ENCODE results near the gene TRAPPC4. TPM values are rescaled to one million over a fixed set of nuclear protein-coding genes. Genes with fewer than 3 reads are reported as not detected.
"Not testable (repeated sequence)": the region's sequence is repeated elsewhere in the genome, so short reads cannot be mapped to it uniquely, and the experiment has no call there.

Gene TRAPPC4
- total RNA-seq, 2 donors from 2014 or later: 72.6 to 73.2 TPM

DNA sequence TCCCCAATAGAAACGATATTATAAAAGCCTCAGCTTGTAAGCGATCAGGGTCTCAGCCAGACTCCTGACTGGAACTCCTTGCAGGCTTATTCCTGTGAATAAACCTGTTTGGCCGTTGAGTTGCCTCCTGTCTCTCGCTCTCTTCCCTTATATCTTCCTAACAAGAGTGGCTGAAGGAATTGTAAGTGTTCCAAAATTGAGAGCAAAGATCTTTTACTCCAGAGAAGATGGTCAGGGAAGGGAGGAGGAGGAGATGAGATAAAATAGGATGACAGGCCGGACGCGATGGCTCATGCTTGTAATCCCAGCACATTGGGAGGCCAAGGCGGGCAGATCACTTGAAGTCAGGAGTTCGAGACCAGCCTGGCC lies 13.3 kb downstream of the TRAPPC4 start:
- intact Hi-C loops (cut with DNase I): no loop called here
- TF ChIP-seq, protein P1, sequence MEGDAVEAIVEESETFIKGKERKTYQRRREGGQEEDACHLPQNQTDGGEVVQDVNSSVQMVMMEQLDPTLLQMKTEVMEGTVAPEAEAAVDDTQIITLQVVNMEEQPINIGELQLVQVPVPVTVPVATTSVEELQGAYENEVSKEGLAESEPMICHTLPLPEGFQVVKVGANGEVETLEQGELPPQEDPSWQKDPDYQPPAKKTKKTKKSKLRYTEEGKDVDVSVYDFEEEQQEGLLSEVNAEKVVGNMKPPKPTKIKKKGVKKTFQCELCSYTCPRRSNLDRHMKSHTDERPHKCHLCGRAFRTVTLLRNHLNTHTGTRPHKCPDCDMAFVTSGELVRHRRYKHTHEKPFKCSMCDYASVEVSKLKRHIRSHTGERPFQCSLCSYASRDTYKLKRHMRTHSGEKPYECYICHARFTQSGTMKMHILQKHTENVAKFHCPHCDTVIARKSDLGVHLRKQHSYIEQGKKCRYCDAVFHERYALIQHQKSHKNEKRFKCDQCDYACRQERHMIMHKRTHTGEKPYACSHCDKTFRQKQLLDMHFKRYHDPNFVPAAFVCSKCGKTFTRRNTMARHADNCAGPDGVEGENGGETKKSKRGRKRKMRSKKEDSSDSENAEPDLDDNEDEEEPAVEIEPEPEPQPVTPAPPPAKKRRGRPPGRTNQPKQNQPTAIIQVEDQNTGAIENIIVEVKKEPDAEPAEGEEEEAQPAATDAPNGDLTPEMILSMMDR (IDR thresholded peaks at IDR 0.05): no peak
- Histone ChIP-seq H3K4me3 (no peak overlapping the region), H3K9me3 (no peaks in the 10 kb centered on the region), H3K36me3 (no peaks in the 10 kb centered on the region), H3K27ac (no peak overlapping the region), H3K9ac (ENCODE audit: low read depth in 2 of 2, low read length in 2 of 2) (no peak overlapping the region), H3K27me3 (no peaks in the 10 kb centered on the region), H3K4me1 (no peaks in the 10 kb centered on the region)
- DNase-seq: no peak

DNA sequence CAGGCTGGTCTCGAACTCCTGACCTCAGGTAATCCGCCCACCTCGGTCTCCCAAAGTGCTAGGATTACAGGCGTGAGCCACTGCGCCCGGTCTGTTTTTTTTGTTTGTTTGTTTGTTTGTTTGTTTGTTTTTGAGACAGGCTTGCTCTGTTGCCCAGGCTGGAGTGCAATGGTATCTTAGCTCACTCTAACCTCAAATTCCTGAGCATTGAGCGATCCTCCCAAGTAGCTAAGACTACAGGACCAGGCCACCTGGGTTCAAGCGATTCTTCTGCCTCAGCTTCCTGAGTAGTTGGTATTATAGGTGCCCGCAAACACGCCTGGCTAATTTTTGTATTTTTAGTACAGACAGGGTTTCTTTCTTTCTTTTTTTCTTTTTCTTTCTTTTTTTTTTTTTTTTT lies 14.9 kb downstream of the TRAPPC4 start:
- DNase-seq; H3K9ac ChIP-seq (ENCODE audit: low read depth in 2 of 2, low read length in 2 of 2); H3K27me3 ChIP-seq; H3K36me3 ChIP-seq; H3K27ac ChIP-seq; intact Hi-C loops (cut with DNase I); H3K9me3 ChIP-seq; H3K4me3 ChIP-seq; H3K4me1 ChIP-seq: not testable (repeated sequence)

DNA sequence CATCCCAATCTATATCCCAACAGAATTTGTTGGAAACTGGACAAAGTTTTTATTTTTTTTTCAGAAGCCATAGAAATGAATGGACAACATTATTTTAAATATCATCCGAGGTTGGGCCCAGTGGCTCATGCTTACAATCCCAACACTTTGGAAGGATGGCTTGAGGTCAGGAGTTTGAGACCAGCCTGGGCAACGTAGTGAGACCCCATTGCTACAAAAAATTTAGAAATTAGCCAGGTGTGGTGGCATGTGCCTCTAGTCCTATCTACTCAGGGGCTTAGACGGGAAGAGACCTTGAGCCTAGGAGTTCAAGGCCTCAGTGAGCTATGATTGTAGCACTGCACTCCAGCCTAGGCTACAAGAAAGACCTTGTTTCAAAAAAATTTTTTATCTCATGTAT lies 16.2 kb downstream of the TRAPPC4 start:
- intact Hi-C loops (cut with DNase I): no loop called here
- no peak for DNase-seq
- Histone ChIP-seq H3K36me3 (no peaks in the 10 kb centered on the region), H3K9ac (ENCODE audit: low read depth in 2 of 2, low read length in 2 of 2) (no peak overlapping the region), H3K27ac (no peak overlapping the region), H3K9me3 (no peaks in the 10 kb centered on the region), H3K4me1 (no peaks in the 10 kb centered on the region), H3K4me3 (no peak overlapping the region), H3K27me3 (no peaks in the 10 kb centered on the region)
- TF ChIP-seq, protein P1 (IDR thresholded peaks at IDR 0.05): no peak

DNA sequence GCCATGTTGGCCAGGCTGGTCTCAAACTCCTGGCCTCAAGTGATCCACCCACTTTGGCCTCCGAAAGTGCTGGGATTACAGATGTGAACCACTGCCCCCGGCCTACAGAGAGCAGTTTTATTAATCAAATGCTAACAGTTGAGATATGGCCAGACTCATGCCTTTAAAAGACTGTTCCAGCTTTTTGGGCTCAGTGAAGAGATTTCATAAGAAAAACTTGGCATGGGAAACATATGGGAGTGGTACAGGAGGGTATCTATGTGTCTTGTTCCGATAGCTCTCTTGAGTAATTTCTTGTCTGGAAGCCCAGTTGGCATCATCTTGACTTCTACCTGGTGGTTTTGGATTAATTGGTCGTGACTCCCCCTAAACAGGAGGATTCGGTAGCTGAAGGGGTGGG lies 20.3 kb downstream of the TRAPPC4 start:
- no peaks in the 10 kb centered on the region for H3K36me3 ChIP-seq
- intact Hi-C loops (cut with DNase I): no loop called here
- TF ChIP-seq, protein P1 (IDR thresholded peaks at IDR 0.05): no peak
- H3K4me3 ChIP-seq: no peak overlapping the region
- no peaks in the 10 kb centered on the region for H3K9me3 ChIP-seq
- DNase-seq: no peak
- H3K27ac ChIP-seq: no peak overlapping the region
- no peak overlapping the region for H3K9ac ChIP-seq (ENCODE audit: low read depth in 2 of 2, low read length in 2 of 2)
- H3K27me3 ChIP-seq: no peaks in the 10 kb centered on the region
- H3K4me1 ChIP-seq: no peaks in the 10 kb centered on the region

DNA sequence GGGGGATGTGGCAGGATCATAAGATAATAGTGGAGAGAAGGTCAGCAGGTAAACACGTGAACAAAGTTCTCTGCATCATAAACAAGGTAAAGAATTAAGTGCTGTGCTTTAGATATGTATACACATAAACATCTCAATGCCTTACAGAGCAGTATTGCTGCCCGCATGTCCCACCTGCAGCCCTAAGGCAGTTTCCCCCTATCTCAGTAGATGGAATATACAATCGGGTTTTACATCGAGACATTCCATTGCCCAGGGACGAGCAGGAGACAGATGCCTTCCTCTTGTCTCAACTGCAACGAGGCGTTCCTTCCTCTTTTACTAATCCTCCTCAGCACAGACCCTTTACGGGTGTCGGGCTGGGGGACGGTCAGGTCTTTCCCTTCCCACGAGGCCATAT lies 20.9 kb downstream of the TRAPPC4 start:
- intact Hi-C loops (cut with DNase I); H3K4me1 ChIP-seq; H3K9me3 ChIP-seq; DNase-seq; H3K27me3 ChIP-seq; H3K9ac ChIP-seq (ENCODE audit: low read depth in 2 of 2, low read length in 2 of 2); H3K36me3 ChIP-seq; H3K4me3 ChIP-seq; H3K27ac ChIP-seq: not testable (repeated sequence)

DNA sequence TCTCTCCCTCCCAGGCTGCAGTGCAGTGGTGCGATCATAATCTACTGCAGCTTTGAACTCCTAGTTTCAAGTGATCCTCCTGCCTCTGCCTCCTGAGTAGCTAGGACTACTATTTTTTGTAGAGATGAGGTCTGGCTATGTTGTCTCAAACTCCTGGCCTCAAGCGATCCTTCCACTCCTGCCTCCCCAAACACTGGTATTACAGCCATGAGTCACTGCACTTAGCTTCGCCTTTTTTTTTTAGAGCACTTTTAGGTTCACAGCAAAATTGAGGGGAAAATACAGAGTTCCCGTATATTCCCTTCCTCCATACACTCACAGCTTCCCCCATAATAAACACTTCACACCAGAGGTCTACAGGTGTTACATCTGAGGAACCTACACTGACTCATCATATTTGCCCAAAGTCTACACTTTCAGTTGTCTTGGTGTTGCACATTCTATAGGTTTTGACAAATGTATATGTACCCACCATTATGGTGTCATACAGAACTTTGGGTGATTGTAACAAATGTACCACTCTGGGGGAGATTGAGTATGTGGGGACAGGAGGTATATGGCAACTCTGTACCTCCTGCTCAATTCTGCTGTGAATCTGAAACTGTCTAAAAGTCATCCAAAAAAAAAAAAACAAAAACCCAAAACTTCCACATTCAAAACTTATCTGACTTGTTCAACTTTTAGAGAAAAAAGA lies 23.4 kb downstream of the TRAPPC4 start:
- TF ChIP-seq, protein P1 (IDR thresholded peaks at IDR 0.05): no peak
- Histone ChIP-seq H3K36me3 (peaks cover 5% of the 10 kb centered on the region), H3K27ac (no peak overlapping the region), H3K4me3 (no peak overlapping the region), H3K27me3 (no peaks in the 10 kb centered on the region), H3K9me3 (no peaks in the 10 kb centered on the region), H3K9ac (ENCODE audit: low read depth in 2 of 2, low read length in 2 of 2) (no peak overlapping the region), H3K4me1 (no peaks in the 10 kb centered on the region)
- intact Hi-C loops (cut with DNase I): no loop called here
- no peak for DNase-seq
